Small intestine (tissue), 7 donors: ENCODE measurements around the gene ACTG1. TPM values are rescaled to one million over a fixed set of nuclear protein-coding genes. Genes with fewer than 3 reads are reported as not detected.

Experiments
- DNase-seq, 2 donors: peaks; one replicate each; pipeline versions ENCODE4 v3.0.0 to v3.0.0-alpha.2; 2013
- FAIRE-seq: peaks from 2 replicates; lab custom pipeline; 2012; peaks lifted over from hg19 to GRCh38; lab: Jason Lieb, UNC
- H3K27ac ChIP-seq, 3 donors: one replicate each; pipeline ENCODE4 v1.5.1; 2013; ENCODE audit warnings: low read length in 2 of 3, mild to moderate bottlenecking in 2 of 3, control low read depth in 1 of 3, inconsistent platforms in 1 of 3, low read depth in 1 of 3, moderate library complexity in 1 of 3
- H3K27me3 ChIP-seq, 3 donors: one replicate each; pipeline ENCODE4 v1.6.1; 2013; ENCODE audit warnings: low read length in 3 of 3, inconsistent platforms in 1 of 3; ENCODE audit not compliant: control insufficient read depth in 3 of 3, insufficient read depth in 3 of 3
- H3K36me3 ChIP-seq, 3 donors: one replicate each; pipeline ENCODE4 v1.6.1; 2013; ENCODE audit warnings: low read length in 3 of 3, inconsistent platforms in 1 of 3, low read depth in 1 of 3, mild to moderate bottlenecking in 1 of 3, moderate library complexity in 1 of 3; ENCODE audit not compliant: control insufficient read depth in 3 of 3, insufficient read depth in 2 of 3
- H3K4me1 ChIP-seq, 3 donors: one replicate each; pipeline ENCODE4 v1.6.1; 2013; ENCODE audit warnings: low read length in 2 of 3, inconsistent platforms in 1 of 3, low read depth in 1 of 3, mild to moderate bottlenecking in 1 of 3, moderate library complexity in 1 of 3; ENCODE audit not compliant: control insufficient read depth in 3 of 3, insufficient read depth in 2 of 3
- H3K4me3 ChIP-seq, 3 donors: one replicate each; pipeline ENCODE4 v1.5.1; 2013; ENCODE audit warnings: low read length in 3 of 3, control low read depth in 1 of 3, inconsistent platforms in 1 of 3, low read depth in 1 of 3, mild to moderate bottlenecking in 1 of 3, moderate library complexity in 1 of 3
- H3K9me3 ChIP-seq, 2 donors: one replicate each; pipeline ENCODE4 v1.6.1; 2013; ENCODE audit warnings: low read depth in 1 of 2, low read length in 1 of 2; ENCODE audit not compliant: control insufficient read depth in 2 of 2, insufficient read depth in 1 of 2
- WGBS, 3 donors: extraction: QIAGEN DNeasy Blood & Tissue Kit; methylation state at CpG; one replicate each; pipeline ENCODE4 v1.1.7; 2013; 5-methylcytosine and 5-hydroxymethylcytosine counted together
- polyA plus RNA-seq, 4 donors: library from polyadenylated mRNA; stranded (reverse) in 3 of 4; unstranded in 1 of 4; fragments of 200-250 nt in 3 of 4; fragments of 120-200 nt in 1 of 4; gene quantifications; one replicate each; pipeline versions ENCODE4 v1.2.1 to v1.2.3, GENCODE V29; 2013
- donor health status: healthy with polysubstance abuse.
- donor health status: control.
- donor health status: control.
- donor health status: Bipolar disorder and iron deficiency.
- donor health status: healthy.

ACTG1 gene
- polyA plus RNA-seq, 4 donors, result 1,318 to 3,459 (median 1,787) TPM

DNA sequence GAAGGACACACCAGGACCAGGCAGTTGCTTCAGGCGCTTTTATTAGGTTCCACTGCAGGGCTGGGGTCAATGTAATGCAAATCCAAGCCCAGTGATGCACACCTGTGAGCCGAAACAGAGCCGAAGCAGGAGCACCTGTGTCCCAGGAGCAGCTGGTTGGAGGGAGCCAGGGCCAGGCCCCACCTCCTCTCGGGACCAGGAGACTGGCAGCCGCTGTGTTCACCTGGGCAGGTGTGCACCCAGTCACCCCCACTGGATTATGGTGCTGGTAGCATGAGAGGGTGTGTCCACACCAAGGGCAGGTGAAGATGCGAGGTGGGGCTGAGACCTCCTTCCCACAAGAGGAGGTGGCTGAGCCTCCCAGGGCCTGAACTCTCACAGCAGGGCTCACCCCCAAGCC, 44.3 kb upstream of the ACTG1 start:
- WGBS, 3 donors, result 14 to 66% (median 37%) methylated on average over 6 of the region's 6 CpGs

DNA sequence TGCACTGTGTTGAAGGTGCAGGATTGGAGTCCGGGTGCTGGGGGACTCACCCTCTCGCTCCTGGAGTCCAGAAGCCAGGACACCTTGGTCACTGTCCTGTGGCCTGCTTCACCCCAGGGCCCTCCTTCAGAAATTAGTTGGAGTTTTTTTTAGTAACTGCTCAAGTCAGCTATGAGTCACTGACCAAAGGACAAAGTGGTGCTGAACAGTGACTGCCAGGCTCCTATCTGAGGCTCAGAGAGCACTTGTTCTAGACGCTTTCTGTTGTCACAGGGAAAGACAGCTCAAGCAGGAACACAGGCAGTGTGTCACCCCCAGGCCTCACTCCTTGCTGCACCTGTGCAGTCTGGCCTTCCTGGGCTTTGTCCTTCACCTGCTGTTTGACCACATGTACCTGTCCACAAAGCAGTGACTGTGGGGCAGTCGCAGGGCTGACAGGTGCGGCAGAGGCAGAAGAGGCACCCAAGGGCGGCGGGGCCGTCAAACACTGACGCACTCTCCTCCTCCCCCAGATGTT, 43.6 kb upstream of the ACTG1 start:
- WGBS, 3 donors, result 31 to 66% (median 49%) methylated on average over 9 of the region's 9 CpGs
- FAIRE-seq (no peak), DNase-seq (peak; percentile 77 to 93)
- no peak overlapping the region for H3K4me3 ChIP-seq
- H3K27ac ChIP-seq, result peak overlapping the region; percentile 70 to 83 (median 73)
- no peaks in the 10 kb centered on the region for H3K9me3 ChIP-seq
- peaks cover 8 to 36% (median 9%) of the 10 kb centered on the region in 3 donors for H3K4me1 ChIP-seq
- H3K27me3 ChIP-seq, result no peaks in the 10 kb centered on the region
- H3K36me3 ChIP-seq, result peaks cover 2 to 63% (median 5%) of the 10 kb centered on the region in 3 donors

More for the DNA sequence above, 44.3 kb upstream of the ACTG1 start:
- no peaks in the 10 kb centered on the region for H3K27me3 ChIP-seq
- peak overlapping the region; percentile 63 to 83 (median 73) for H3K27ac ChIP-seq
- peak; percentile 19 to 60 for DNase-seq
- peaks cover 8 to 34% (median 8%) of the 10 kb centered on the region in 3 donors for H3K4me1 ChIP-seq
- no peaks in the 10 kb centered on the region for H3K9me3 ChIP-seq
- peaks cover 2 to 67% (median 5%) of the 10 kb centered on the region in 3 donors for H3K36me3 ChIP-seq
- H3K4me3 ChIP-seq, result no peak overlapping the region
- FAIRE-seq, result no peak

DNA sequence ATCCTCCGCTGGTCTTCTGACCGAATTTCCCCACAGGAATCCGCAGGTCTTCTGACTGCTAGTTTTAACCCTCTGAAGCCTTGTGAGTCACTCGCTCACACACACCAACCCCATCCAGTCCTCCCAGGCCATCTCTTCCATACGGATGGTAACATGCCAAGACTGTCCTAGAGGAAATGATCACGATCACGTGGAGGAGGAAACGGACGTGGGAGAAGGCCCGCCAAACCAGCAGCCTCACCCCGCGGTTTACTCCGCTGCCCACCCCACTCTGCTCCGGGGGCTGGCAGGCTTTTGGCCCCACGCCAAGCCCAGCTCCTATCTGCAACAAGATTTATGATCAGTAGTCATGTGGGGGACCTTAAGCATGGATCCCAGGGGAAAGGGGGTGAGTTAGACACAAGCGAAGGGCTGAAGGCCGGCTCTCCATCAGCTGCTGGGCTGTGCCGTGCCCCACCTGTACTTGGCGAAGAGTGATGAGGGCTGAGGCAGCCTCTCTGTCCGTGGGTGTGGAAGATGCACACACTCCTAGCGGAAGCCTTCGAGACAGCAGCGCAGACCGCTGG, 41.1 kb upstream of the ACTG1 start:
- Histone ChIP-seq H3K9me3 (no peaks in the 10 kb centered on the region), H3K4me3 (peak overlapping the region in 2 of 3 donors; percentile 93), H3K27me3 (no peaks in the 10 kb centered on the region), H3K27ac (peak overlapping the region; percentile 90 to 92 (median 91)), H3K36me3 (peaks cover 2 to 62% (median 3%) of the 10 kb centered on the region in 3 donors), H3K4me1 (peaks cover 8 to 42% (median 11%) of the 10 kb centered on the region in 3 donors)
- WGBS, 3 donors, result 26 to 30% (median 29%) methylated on average over 24 of the region's 24 CpGs
- FAIRE-seq, result no peak
- peak; percentile 19 to 56 for DNase-seq

DNA sequence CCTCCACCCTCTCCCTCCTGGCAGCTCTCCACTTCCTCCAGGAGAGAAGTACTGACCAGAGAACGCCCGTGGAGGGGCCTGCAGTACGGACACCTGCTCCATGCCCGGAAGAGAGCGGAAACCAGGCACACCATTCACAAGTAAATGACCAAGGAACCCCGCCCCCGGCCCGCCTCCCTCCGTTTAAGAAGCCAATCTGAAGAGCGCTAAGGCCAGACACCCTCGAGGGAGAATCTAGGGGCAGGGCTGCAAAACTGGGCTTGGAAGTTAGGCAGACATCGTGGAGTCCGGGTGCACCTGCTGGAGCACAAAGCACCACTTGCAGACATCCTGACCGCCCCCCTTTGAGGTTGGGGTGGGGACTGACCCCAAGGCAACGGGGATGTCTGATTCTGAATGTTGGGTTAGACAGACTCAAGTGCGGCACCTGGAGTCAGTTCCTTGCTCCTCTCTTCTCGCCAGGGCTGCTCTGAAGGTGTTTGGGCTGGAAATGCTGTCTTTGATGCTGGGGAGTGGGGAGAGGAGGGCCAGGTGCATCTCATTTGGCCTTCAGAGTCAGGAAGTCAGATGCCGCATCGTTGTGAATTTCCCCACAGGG, 40.5 kb upstream of the ACTG1 start:
- WGBS, 3 donors, result 0 to 1% (median 0%) methylated on average over 18 to 19 of the region's 19 CpGs
- Histone ChIP-seq H3K27ac (peak overlapping the region; percentile 90 to 92 (median 91)), H3K36me3 (peaks cover 0 to 62% (median 3%) of the 10 kb centered on the region in 3 donors), H3K27me3 (no peaks in the 10 kb centered on the region), H3K9me3 (no peaks in the 10 kb centered on the region), H3K4me1 (peaks cover 8 to 42% (median 11%) of the 10 kb centered on the region in 3 donors), H3K4me3 (peak overlapping the region; percentile 80 to 93 (median 93))
- FAIRE-seq (no peak), DNase-seq (peak; percentile 90)

DNA sequence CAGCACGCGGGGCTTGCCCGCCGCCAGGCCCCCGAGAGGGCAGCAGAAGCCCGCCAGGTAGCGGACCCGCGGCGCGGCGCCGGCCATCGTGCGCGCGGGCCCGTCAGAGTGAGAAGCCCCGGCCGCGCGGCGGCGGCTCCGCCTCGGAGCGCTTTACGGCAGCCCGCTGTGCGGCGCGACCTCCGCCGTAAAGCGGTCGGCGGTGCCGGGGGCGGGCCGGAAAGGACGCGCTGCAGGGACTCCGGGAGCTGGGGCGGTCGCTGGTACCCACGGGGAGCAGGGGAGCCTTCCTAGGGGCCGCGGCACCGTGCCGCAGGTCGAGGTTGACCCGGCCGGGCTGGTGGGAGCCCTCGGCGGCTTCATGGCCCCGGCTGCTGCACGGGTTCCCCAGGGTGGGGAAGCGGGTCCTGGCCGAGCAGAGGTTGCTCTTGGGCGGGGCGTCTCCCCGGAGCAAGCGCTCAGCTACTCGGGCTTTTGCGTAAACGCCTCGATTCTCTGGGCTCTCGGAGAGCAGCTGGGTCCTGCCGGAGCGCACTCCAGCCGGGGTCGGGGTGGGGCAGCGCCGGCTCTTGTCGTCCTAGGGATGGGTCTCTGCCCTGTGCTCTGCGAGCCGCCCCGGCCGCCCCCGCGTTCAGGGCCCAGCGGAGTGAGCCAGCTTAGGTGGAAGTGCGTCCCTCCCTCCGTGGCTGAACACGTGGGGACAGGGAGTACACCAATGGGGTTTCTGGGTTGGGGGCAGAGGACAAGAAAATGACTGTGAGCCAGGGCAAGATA, 39.8 kb upstream of the ACTG1 start, which contains the start of gene FAAP100:
Gene FAAP100 (minus strand): TSS at position 110 of the 774 bp plus-strand sequence. CDS start 23 bp downstream, at position 87.
- 0 to 1% (median 0%) methylated on average over 78 to 85 of the region's 85 CpGs for WGBS, 3 donors
- H3K4me3 ChIP-seq, result peak within 1 kb of the TSS; percentile 80 to 93 (median 93)
- H3K9me3 ChIP-seq, result no peaks in the 10 kb centered on the region
- H3K27me3 ChIP-seq, result no peaks in the 10 kb centered on the region
- DNase-seq (peak; percentile 80 to 94), FAIRE-seq (no peak)
- H3K4me1 ChIP-seq, result peaks cover 8 to 42% (median 11%) of the 10 kb centered on the region in 3 donors
- peak within 1 kb of the TSS; percentile 90 to 92 (median 91) for H3K27ac ChIP-seq
- peaks cover 2 to 62% (median 3%) of the 10 kb centered on the region in 3 donors for H3K36me3 ChIP-seq

DNA sequence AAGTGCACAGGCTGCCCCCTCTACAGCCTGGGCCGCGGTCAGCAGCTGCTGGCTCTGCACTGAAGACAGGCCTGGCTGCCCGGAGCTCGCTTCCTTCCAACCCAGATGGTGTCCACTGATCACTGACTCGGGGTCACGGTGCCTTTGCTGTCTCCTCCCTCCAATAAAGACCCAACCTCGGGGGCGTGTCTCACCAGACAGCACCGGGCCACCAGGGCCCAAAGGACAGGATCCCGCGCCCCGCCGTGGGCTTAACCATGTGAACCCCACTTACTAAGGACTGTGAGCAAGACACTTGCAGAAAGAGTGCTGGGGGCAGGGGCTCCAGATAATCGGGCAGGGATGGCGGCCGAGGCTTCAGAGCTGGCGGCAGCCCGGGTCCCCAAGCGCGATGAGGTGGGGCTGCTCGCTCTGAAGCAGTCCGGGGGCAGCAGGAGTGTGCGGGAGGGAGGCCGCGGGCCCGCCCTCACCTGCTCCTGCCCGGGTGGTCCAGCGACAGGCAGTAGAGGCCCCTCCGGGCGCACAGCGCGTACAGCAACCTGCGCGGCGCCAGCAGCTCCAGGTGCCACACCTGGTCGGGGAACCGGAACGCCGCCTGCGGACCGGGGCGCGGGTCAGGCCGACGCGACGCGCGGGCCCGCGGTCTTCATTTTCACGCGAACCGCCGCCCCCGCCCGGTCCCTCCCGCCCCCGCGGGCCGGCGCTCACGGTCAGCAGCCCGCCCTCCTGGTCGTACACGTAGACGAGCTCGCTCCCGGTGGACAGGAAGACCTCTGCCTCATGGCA, 39.1 kb upstream of the ACTG1 start:
- peak; percentile 39 to 42 for DNase-seq
- peaks cover 3 to 62% (median 3%) of the 10 kb centered on the region in 3 donors for H3K36me3 ChIP-seq
- peak overlapping the region in 2 of 3 donors; percentile 15 to 61 for H3K27ac ChIP-seq
- no peak for FAIRE-seq
- 1% methylated on average over 45 to 69 of the region's 69 CpGs for WGBS, 3 donors
- H3K4me3 ChIP-seq, result peak overlapping the region; percentile 80 to 93 (median 93)
- H3K27me3 ChIP-seq, result no peaks in the 10 kb centered on the region
- H3K9me3 ChIP-seq, result no peaks in the 10 kb centered on the region
- H3K4me1 ChIP-seq, result peaks cover 8 to 36% (median 8%) of the 10 kb centered on the region in 3 donors

DNA sequence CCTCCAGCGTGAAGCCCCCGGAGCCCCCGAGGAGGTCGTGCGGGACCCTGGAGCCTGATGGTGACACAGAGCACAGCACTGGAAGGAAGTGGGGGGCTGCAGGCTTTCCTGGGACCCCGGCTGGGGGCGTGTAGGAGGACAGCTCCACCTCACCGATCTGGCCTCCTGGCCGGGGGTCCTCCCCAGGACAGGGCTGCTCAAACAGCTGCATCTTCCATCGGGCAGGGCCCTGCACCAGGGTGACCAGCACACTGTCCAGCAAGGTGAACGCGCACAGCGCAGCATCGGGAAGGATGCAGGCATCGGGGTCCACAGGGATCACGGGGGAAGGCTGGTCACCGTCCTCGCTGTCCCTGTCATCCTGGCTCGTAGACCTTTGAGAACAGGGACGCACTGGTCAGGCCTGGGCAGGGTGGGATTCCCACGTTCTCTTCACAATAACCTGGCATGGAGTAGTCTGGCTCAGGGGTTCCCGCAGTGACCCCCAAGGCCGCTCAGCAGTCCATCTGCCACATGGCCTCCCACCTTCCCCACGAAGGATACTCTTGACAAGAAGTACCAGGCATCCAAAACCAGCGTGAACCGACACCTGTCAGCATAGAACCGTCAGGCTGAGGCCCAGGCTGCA, 38.3 kb upstream of the ACTG1 start:
- no peak for FAIRE-seq
- peak overlapping the region in 2 of 3 donors; percentile 93 for H3K4me3 ChIP-seq
- WGBS, 3 donors, result 82% methylated on average over 27 of the region's 27 CpGs

More for the DNA sequence above, 38.3 kb upstream of the ACTG1 start:
- Histone ChIP-seq H3K9me3 (no peaks in the 10 kb centered on the region), H3K36me3 (peaks cover 3 to 64% (median 5%) of the 10 kb centered on the region in 3 donors), H3K4me1 (peaks cover 8 to 29% (median 8%) of the 10 kb centered on the region in 3 donors), H3K27me3 (no peaks in the 10 kb centered on the region), H3K27ac (no peak overlapping the region)
- DNase-seq, result no peak
